Middle frontal gyrus (tissue), 1 donor: Measurements from ENCODE around the gene TCF7L1.
"Not testable (repeated sequence)": the region's sequence is repeated elsewhere in the genome, so short reads cannot be mapped to it uniquely, and the experiment has no call there.

ENCODE experiments used
- DNase-seq: peaks from one replicate; pipeline ENCODE4 v3.0.0-alpha.2; 2015; ENCODE audit warnings: low spot score; ENCODE audit errors: extremely low spot score

TCF7L1 gene

DNA sequence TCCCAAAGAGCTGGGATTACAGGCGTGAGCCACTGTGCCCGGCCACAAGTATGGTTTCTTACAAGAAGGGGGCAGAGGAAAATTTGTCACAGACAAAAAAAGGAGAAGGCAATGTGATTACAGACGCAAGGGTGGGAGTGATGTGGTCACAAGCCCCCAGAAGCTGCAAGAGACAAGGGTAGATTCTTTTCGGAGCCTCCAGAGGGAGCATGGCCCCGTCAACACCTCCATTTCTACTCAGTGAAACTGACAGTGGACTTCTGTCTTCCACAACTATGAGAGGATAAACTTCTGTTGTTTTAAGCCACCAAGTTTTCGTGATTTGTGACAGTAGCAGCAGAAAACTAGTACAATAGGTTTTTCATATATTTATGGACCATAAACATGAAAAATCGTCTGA, 2.1 kb upstream of the TCF7L1 start:
- no peak for DNase-seq

DNA sequence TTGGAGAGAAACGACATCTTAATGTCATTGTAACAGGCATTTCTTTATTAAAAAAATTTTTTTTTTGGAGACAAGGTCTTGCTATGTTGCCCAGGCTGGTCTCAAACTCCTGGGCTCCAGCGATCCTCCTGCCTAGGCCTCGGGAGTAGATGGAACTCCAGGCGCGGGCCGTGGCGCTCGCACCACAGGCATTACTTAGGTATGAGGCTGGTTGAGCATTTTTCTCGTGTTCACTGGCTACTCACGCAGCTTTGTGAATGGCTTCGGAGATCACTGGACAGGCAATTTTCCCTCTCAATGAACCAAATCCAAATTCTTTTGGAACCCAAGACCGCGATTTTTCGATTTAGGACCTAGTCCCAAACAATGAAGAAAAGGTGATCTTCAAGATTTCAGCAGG, 795 bp upstream of the TCF7L1 start:
- DNase-seq: no peak

DNA sequence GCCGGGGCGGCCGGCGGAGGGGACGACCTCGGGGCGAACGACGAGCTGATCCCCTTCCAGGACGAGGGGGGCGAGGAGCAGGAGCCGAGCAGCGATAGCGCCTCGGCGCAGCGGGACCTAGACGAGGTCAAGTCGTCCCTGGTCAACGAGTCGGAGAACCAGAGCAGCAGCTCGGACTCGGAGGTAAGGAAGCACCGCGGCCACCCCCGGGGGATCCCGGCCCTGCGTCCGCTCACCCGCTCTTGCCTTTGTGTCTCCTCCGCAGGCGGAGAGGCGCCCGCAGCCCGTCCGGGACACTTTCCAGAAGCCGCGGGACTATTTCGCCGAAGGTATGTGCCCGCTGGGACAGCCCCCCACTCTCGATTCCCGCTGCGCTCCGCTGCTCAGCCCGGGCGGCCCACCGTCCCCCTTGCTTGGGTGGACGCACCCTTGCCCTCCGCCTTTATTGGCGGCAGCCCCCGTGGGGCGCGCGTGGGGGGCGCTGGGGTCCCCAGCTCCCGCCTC, 611 bp downstream of the TCF7L1 start:
- no peak for DNase-seq

DNA sequence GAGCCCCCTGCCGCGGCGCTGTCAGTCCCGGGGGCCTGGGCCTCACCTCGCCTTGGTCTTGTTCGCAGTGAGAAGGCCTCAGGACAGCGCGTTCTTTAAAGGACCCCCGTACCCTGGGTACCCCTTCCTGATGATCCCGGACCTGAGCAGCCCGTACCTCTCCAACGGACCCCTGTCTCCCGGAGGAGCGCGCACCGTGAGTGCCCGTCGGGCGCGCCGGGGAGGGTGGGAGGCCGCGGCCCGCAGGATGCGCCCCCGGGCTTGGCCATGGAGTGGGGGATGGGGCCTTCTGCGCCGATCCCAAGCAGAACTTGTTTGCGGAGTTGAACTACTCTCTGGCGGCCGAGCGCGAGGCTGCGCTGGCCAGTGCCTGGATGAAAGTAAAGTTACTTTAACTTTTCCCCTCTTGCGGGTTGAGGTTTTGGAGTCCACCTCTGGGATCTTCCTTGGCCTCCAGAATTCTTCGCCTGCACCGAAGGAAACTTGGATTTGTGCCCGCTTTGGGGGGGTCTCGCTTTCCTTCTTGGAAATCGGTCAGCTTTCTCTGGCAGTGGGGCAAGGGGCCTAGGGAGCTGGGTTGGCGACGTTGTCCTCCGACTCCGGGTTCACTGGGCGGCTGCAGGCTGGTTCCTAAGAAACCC, 1.2 kb downstream of the TCF7L1 start:
- DNase-seq: no peak

DNA sequence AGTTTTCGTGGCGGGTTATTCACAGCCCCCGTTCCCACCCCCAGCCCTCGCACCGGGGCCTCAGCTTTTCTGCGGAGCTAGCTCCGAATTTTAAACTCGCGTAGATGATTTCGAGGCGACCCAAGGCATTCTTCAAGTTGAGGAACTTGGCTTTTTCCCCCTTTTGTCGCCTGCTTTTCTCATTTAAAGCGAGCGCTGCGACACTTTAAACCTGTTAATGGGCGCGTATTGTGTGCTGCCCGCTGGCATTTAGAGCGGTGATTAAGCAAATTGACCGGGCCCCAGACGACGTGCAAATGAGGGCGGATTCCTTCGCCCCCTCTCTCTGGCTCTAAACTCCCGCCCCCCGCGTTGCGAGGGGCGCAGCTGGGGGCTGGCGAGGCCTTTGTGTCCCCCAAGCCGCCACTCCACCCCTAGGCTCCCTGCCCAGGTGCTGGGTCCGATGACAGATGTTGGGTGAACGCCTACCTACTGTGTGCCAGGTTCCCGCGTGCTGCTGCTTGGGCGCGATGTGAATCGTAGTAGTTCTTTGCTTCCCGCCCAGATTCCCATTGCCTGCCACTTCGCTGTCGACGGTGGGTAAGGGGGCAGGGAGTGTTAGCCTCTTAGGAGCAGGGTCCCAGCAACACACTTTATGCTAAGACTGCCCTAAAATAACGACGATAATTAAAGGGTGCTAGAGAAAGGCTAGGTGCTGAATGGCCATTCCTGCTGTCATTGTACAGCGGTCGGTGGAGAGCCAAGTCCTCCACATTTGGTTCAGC, 1.9 kb downstream of the TCF7L1 start:
- DNase-seq: no peak

DNA sequence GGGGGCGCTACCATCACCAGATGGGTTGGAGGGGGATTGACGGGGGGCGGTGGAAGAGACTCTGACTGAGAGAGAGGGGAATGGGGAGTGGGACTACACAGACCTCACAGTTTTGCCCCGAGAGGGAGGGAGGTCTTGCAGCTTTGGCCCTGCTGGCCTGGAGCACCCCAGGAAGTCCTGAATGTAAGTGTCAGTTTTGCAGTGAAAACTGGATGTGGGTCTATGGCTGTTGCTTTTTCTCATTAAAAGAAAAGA, 2.4 kb downstream of the TCF7L1 start:
- DNase-seq: no peak

DNA sequence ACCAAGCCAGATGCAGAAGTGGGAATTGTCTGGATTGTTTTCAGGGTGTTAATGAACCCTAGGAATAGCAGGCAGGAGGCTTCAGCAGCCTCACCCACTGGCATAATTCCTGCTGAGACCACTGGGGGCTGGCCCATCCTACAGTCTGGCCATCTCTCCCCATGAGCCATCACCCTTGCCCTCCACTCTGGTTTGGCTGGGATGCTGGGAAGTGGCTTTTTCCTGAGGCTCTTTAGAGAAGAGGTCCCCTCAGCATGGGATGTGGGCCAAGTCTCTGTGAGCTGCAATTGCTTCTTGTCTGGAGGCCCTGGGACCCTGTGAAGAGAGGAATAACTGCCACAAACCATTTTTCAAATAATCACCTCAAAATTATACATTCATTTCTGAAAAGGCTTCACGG, 4.0 kb downstream of the TCF7L1 start:
- DNase-seq: no peak

DNA sequence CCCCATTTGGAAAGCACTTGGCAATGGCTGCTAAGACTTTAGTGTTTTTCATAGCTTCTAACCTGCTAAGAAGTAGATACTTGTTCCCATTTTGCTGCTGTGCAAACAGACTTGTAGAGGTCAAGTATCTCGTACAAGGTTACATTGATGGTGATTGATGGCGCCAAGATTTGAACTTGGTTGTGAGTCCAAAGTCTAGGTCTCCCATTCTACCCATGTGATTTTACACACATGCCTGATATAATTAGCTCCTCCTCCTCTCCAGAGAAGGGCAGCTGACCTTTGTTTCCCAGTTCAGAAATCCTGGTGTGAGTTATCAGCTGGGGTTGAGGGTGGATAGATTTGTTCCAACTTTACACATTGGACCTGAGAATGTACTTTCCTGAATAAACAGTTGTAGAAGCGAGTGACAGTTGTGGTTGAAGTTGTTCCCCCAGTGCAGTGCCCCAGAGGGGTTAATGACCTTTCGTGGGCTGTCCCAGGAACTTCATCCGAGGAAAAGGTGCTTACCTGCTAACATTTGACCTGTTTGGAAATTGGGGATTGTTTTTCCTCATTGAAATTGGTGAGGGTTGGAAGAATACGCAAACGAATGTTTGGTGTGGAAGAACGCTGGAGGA, 10.4 kb downstream of the TCF7L1 start:
- DNase-seq: no peak

DNA sequence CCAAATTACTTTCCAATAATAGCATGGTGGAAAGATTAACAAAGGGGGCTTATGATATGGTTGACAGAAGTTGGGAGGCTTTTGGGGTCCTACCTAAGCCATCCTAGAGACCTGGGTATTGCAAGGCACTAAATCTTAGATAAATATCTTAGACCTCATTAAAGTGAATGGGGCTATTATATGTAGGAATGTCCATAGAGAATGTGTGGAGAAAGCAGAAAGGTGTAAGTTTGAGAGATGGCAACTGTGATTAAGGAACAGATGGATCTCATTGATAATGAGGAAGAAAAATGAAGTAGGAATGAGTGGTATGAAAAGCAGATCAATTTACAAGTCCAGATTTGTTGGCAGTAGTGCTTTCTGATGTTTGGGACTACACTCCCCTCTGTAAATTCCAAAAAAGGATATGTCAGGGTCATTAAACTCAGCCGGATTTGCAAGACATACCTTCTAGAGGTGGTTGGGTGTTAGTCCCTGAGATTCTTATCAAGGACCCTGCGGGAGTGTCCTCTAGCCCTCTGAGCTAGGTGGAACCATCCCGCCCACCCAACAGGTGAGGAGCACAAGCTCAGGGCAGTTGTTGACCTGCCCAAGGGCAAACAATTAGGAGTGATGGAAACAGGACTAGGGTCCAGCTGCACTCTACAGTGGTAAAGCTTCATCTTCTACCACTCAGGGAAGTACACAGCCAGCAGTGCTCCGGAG, 12.1 kb downstream of the TCF7L1 start:
- DNase-seq: no peak

DNA sequence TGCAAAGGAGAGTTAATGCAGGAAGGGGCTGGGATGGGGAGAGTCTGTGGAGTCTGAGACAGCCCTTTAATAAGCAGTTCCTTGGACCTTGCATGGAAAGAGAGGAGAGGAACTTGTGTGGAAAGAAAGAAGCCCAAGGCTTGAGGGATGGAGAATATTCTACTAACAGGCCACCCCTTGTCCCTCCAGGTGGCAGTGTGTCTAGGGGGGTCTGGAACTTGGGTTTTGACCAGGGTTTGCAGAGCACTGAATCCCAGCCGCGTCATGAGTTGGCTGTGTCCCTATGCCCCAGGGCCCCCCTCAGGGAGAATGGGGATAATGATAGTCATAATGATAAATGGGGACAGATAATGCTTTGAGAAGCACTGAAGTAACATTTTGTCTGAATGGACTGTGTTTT, 15.0 kb downstream of the TCF7L1 start:
- no peak for DNase-seq

DNA sequence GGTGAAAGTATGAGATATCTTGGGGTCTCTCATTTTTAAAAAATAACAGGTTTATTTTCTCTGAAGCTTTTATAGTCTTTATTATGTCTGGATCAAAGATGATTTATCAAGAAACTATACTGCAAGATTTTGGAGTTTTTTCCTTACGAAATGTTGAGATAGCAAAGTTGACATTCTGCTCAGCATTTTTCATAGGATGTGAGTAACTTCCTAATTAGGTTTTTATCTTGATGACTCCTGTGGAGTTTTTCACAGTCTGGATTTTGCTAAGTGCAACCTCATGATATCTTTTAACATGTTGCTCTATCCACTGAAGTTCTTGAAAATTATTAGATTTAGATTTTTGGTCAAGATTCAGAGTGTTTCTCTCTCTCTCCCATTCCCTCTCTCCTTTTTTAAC, 17.8 kb downstream of the TCF7L1 start:
- DNase-seq: no peak

DNA sequence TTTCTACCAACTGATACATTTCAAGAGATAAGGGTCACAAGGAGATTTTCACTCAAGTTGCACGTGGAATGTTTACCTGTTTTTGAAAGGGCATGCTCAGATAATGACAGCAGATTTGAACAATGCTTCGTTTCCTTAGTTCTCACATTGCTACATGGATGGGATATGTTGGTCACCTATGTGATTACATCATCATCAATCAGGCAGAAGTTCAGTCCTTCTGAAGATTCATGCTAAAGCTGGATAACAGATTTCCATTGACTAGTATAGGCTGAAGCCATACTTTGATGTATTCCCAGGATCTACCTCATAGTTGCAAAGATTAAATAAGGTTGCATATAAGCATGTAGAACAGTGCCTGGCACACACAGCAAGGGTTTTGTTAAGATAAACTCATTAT, 19.7 kb downstream of the TCF7L1 start:
- no peak for DNase-seq

DNA sequence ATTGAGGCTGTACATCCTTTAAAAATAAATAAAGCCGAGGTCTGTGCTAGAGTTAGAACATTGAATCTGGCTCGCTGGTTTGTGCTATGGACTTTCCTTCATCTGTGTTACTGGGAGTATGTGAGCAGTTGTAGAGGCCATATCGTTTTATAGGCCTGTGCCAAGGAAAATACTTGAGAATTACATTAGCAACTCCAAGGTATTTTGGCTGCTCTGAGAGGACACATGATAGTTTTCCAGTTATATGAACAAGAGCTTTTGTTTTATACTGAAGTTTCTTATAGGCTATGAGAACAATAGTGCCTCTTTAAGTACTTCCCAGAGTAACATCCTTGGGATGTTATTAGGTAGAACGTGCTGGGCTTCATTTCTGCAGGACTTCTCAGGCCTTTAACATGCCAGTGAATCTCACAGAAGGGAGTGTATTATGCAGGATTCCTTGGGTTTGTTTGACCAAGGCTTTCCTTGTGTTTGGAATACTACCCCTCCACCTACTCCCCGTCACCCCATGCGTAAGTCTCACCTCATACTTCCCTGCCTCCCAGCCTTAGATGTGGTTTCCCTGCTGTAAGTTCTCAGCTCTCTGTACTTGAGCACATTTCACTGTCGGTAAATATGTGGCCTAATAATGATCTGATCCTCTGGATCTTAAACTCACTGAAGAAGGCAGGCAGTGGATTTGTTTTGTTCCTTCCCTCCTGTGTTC, 21.0 kb downstream of the TCF7L1 start:
- no peak for DNase-seq

DNA sequence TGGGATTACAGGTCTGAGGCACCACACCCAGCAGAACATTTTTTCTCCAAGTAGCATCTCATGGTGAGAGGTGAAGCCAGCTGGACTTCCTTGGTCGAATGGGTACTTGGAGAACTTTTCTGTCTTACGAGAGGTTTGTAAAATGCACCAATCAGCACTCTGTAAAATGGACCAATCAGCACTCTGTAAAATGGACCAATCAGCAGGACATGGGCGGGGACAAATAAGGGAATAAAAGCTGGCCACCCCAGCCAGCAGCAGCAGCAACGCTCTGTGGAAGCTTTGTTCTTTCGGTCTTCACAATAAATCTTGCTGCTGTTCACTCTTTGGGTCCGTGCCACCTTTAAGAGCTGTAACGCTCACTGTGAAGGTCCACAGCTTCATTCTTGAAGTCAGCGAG, 21.9 kb downstream of the TCF7L1 start:
- not testable (repeated sequence) for DNase-seq

DNA sequence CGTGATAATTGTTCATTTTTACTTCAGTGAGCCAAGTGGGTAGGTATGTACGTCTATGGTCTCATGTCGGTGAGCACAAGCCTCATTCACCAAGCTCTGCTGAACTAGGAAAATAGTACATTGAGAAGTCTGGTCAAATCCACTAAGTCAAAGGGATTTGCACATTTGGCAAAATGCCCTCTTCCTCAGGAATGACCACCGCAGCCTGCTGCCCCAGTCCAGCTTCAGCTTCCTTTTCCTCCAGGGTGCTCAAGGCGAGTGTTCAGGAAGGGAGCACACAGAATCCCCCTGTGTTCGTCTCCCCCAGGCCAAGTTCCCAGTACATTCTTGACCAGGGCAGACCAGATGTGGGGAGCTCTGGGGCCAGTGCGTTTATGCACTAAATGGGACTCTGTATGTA, 23.0 kb downstream of the TCF7L1 start:
- DNase-seq: no peak

DNA sequence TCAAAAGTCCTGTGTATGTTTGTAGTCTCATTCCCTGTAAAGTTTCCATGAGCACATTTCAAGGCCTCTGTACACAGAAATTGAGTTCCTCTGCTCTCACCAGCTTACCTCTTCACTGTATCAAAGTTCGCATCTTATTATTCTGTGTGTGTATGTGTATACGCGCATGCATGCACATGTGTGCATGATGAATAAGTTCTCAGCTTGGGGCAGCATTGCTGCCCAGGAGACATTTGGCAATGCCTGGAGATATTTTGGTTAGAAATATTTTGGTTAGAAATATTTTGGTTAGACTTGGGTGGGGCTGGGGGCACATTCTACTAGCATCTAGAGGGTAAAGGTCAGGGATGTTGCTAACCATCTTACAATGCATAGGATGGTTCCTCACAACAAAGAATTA, 23.4 kb downstream of the TCF7L1 start:
- DNase-seq: no peak

DNA sequence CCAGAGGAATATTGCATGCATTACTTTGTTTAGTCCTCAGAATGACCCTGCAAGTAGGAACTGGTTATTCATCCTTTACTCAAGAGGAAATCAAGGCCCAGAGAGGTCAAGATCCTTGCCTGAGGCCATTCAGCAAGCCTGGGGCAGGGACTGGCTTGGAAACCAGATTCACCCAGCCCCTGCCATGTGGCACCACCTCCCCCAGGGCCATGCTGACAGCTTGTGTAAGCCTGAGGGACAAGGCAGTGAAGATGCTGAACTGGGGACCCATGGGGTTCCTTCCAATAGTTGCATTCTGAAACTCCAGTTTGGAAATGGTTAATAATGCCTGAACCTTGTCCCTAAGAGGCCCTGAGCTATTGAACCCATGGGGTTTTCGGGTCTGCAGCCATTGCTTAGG, 24.2 kb downstream of the TCF7L1 start:
- no peak for DNase-seq

DNA sequence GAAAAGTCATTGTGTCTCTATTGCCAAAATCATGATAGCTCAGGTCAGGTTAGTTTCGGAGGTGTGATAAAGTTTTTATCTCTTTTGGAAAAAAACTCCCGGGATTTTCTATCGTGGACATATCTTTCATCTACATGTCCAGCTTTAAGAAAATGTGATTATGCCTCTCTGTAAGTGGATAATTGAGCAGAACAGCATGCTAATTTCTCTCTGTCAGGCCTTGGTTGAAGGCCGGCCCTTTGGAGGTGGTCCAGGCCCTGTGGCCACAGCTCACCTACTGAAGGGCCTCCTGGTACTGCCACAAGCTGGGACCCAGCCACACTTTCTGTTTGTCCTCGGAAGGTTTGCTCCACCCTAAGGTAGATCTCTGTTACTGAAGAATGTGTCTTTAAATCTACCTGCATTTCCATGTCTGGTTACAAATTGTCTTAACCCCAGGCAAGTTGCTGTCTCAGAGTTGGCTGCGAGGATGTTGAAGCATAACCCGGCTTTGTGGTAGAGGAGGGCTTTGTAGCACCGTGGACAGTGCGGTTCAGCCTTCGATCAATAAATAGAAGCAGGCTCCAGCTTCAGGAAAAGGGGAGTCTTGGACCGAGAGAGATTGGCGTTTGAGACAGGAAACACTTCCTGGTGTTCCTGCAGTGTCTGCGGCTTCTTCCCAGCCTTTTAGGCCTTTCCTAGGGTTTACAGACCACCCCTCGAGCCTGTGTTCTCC, 25.5 kb downstream of the TCF7L1 start:
- DNase-seq: no peak

DNA sequence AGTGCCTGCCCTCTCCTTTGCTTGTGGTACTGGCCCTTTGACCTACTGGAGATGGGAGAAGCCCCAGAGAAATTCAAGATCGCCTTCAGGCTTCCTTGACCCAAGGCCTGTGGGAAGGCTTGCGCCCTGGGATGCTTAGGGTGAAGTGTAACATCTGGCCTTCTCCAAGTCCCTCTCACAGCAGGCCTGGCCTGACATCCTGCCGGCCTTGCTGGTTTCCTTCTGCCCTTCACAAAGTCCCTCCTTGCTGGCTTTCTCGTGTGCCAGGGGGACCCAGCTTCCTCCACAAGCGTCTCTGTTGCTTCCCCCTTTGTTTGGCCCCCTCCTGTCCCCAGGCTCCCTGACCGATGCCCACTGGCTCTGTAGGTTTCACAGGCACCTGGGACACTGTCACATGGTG, 26.4 kb downstream of the TCF7L1 start:
- no peak for DNase-seq

DNA sequence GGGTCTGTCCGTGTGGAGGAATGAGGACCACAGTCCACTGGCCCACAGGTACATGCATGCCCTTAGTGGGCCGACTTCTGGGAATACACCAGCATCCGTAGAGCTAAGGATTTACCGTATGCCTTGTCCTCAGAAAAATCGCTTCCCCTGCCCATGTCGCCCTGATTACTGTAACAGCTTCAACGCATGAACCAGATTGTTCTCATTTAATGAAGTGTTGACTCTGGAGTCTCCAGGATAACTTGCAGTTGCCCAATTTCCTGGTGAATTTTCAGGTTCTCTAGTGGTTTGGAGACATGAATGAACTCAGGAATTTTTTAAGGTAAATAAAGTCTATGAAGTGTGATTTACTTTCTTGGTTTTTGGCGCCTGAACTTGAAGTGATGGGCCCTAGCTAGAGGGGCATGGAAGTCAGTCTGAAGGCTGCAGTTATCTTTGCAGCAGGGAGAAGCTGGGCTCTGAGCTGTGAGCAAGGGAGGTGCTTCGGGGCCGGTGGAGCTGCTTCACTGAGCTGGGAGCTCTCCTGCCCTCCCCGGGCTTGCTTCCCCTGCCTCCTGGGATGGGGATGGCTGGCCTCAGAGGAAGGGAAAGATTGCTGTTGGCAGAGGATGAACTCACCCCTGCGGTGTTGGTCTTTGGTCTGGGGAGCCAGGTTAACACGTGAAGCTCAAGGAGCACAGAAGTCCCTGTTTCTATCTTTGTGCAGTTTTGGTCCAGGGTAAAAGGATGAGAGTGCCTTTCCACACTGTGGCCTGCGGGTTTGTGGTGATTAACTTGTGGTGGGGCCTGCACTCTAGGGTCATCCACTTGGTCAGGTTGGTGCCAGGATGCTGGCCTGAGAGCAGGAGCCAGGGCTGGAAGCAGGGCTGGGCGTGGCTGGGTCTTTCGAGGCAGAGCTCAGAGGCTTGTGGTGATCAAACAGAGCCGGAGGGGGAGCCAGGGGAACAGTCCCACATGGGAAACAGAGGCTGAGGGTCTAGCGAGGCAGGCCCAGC, 28.1 kb downstream of the TCF7L1 start:
- DNase-seq: no peak
